Measurements from ENCODE around the gene PPP6R2.

DNA sequence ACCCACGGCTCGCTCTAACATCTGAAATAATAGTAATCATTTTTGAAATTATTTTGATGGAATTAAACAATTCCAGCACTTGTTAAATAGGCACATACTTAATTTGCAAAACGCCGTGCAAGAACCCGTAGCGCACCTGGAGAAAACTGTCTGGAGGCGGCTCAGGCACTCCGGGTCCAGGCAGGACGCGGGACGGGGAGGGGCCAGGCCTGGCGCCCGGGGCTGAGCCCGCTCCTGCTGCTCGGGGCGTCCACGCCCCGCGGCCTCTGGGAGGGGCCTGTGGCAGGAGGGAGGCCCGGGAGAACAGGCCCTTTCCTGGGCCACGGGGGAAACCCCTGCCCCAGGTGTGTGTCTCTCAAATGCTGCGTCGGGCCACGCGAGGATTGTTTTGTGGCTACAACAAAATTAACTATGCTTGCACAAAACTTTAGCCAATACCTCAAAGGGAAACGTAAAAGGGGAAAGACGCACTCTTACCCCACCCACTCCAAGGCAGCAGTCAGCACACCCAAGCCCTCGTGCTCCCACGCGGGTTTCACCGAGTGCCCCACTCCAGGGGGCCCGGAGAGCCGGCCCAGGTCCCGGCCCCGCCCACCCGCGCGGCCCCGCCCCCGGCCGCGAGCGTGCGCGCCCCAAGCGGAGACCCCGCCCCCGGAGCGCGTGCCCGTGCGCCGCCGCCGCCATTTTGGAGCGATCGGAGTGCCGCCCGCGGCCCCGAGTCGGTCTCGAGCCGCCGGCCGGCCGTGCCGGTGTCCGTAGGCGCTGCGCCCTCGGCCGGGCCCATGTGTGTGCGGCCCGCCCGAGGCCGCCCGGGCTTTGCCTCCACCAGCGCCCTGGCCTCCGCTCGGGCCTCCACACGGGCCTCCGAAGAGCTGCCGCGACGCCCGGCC is at the start of gene PPP6R2:
- TF ChIP-seq ZBTB7A (IDR thresholded peaks at IDR 0.05; ENCODE audit: low read depth): no peak
- TF ChIP-seq CREB1 (IDR thresholded peaks at IDR 0.05; ENCODE audit: low read depth): no peak
- no peak for TF ChIP-seq EP300 (IDR thresholded peaks at IDR 0.05; ENCODE audit: borderline replicate concordance)
- TF ChIP-seq, protein P1, sequence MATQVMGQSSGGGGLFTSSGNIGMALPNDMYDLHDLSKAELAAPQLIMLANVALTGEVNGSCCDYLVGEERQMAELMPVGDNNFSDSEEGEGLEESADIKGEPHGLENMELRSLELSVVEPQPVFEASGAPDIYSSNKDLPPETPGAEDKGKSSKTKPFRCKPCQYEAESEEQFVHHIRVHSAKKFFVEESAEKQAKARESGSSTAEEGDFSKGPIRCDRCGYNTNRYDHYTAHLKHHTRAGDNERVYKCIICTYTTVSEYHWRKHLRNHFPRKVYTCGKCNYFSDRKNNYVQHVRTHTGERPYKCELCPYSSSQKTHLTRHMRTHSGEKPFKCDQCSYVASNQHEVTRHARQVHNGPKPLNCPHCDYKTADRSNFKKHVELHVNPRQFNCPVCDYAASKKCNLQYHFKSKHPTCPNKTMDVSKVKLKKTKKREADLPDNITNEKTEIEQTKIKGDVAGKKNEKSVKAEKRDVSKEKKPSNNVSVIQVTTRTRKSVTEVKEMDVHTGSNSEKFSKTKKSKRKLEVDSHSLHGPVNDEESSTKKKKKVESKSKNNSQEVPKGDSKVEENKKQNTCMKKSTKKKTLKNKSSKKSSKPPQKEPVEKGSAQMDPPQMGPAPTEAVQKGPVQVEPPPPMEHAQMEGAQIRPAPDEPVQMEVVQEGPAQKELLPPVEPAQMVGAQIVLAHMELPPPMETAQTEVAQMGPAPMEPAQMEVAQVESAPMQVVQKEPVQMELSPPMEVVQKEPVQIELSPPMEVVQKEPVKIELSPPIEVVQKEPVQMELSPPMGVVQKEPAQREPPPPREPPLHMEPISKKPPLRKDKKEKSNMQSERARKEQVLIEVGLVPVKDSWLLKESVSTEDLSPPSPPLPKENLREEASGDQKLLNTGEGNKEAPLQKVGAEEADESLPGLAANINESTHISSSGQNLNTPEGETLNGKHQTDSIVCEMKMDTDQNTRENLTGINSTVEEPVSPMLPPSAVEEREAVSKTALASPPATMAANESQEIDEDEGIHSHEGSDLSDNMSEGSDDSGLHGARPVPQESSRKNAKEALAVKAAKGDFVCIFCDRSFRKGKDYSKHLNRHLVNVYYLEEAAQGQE (IDR thresholded peaks at IDR 0.05; ENCODE audit: low read depth): no peak
- TF ChIP-seq TAF1 (IDR thresholded peaks at IDR 0.05; ENCODE audit: low read depth): no peak
- no peak for TF ChIP-seq TEAD4 (IDR thresholded peaks at IDR 0.05)
